ENCODE measurements around the gene TRIM38.

TRIM38 gene

DNA sequence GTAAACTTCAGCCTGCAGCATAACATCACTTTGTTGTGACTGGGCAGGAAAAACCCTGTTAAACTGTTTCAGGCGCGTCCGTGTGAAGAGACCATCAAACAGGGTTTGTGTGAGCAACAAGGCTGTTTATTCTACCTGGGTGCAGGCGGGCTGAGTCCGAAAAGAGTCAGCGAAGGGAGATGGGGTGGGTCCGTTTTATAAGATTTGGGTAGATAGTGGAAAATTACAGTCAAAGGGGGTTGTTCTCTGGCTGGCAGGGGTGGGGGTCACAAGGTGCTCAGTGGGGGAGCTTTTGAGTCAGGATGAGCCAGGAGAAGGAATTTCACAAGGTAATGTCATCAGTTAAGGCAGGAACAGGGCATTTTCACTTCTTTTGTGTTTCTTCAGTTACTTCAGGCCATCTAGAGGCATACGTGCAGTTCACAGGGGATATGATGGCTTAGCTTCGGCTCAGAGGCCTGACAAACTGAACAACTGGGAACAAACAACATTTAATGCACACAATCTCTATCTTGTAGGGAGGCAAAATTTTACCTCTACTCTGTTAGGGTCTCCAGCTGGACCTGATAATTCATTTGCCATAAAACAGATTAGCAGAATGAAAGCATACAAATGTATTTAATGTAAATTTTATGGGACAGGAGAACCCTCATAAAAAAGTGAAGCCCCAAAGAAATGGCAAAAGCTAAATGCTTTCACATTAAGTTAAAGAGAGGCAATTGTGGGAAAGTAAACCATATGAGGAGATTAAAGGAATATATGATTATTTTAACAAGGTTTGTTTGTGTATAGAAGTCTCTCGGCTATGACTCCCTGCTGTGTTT is 66.4 kb downstream of the TRIM38 start:
- H3K4me2 ChIP-seq (ENCODE audit: low read depth, low read length, poor library complexity, severe bottlenecking): peak overlapping the region; percentile 89
- no peaks in the 10 kb centered on the region for H3K9me3 ChIP-seq (ENCODE audit: insufficient read depth, low read depth, low read length)
- peaks cover 27% of the 10 kb centered on the region; the same call in 1 of the 2 replicates for H3F3A ChIP-seq (ENCODE audit: low read depth)
- H3K9me2 ChIP-seq (replicated peaks; ENCODE audit: low read depth, low read length): no peaks in the 10 kb centered on the region
- H2AFZ ChIP-seq (ENCODE audit: low read length): no peak overlapping the region
- TF ChIP-seq, protein P1, sequence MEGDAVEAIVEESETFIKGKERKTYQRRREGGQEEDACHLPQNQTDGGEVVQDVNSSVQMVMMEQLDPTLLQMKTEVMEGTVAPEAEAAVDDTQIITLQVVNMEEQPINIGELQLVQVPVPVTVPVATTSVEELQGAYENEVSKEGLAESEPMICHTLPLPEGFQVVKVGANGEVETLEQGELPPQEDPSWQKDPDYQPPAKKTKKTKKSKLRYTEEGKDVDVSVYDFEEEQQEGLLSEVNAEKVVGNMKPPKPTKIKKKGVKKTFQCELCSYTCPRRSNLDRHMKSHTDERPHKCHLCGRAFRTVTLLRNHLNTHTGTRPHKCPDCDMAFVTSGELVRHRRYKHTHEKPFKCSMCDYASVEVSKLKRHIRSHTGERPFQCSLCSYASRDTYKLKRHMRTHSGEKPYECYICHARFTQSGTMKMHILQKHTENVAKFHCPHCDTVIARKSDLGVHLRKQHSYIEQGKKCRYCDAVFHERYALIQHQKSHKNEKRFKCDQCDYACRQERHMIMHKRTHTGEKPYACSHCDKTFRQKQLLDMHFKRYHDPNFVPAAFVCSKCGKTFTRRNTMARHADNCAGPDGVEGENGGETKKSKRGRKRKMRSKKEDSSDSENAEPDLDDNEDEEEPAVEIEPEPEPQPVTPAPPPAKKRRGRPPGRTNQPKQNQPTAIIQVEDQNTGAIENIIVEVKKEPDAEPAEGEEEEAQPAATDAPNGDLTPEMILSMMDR (conservative IDR thresholded peaks at IDR 0.05; ENCODE audit: low read length): no peak
- TF ChIP-seq EZH2phosphoT487 (IDR thresholded peaks at IDR 0.05; ENCODE audit: borderline replicate concordance): no peak
- no peaks in the 10 kb centered on the region for H3K36me3 ChIP-seq (ENCODE audit: insufficient read depth, low read length)
- no peaks in the 10 kb centered on the region for H3K79me2 ChIP-seq (ENCODE audit: insufficient read depth, low read length)
- peak overlapping the region; percentile 23 for H3K4me3 ChIP-seq (ENCODE audit: low read length, poor library complexity, severe bottlenecking)
- no peaks in the 10 kb centered on the region for H4K20me1 ChIP-seq (ENCODE audit: insufficient read depth, low read length, poor library complexity, severe bottlenecking)
- H3K4me1 ChIP-seq (ENCODE audit: insufficient read depth, low read length, poor library complexity, severe bottlenecking): peaks cover 49% of the 10 kb centered on the region
- H3K9ac ChIP-seq (ENCODE audit: low read depth, low read length, poor library complexity, severe bottlenecking): peak overlapping the region; percentile 95
- H3K27me3 ChIP-seq (ENCODE audit: insufficient read depth, low read length, poor library complexity, severe bottlenecking): no peaks in the 10 kb centered on the region

DNA sequence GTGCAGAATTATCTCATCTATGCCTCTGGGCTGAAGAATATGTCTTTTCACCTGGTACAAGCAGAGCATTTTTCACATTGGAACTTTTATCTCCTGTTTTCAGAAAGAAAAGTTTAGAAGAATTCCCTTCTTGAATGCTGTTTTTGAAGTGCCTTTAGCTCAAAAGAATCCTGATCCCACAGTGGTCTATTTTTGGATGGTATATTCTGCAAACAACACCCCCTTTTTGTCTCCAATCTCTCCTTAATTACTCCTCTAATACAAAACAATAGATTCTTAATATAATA is 66.9 kb downstream of the TRIM38 start:
- Histone ChIP-seq H3K27me3 (ENCODE audit: insufficient read depth, low read length, poor library complexity, severe bottlenecking) (no peaks in the 10 kb centered on the region), H3K9me2 (replicated peaks; ENCODE audit: low read depth, low read length) (no peaks in the 10 kb centered on the region), H3K9ac (ENCODE audit: low read depth, low read length, poor library complexity, severe bottlenecking) (peak overlapping the region; percentile 95), H3K4me2 (ENCODE audit: low read depth, low read length, poor library complexity, severe bottlenecking) (peak overlapping the region; percentile 73), H3K36me3 (ENCODE audit: insufficient read depth, low read length) (no peaks in the 10 kb centered on the region), H3K4me1 (ENCODE audit: insufficient read depth, low read length, poor library complexity, severe bottlenecking) (peaks cover 53% of the 10 kb centered on the region), H3F3A (ENCODE audit: low read depth) (peaks cover 27% of the 10 kb centered on the region; the same call in 1 of the 2 replicates), H3K9me3 (ENCODE audit: insufficient read depth, low read depth, low read length) (no peaks in the 10 kb centered on the region), H2AFZ (ENCODE audit: low read length) (no peak overlapping the region), H4K20me1 (ENCODE audit: insufficient read depth, low read length, poor library complexity, severe bottlenecking) (no peaks in the 10 kb centered on the region), H3K4me3 (ENCODE audit: low read length, poor library complexity, severe bottlenecking) (peak overlapping the region; percentile 23), H3K79me2 (ENCODE audit: insufficient read depth, low read length) (no peaks in the 10 kb centered on the region)
- TF ChIP-seq, protein P1 (conservative IDR thresholded peaks at IDR 0.05; ENCODE audit: low read length): no peak
- TF ChIP-seq EZH2phosphoT487 (IDR thresholded peaks at IDR 0.05; ENCODE audit: borderline replicate concordance): no peak

DNA sequence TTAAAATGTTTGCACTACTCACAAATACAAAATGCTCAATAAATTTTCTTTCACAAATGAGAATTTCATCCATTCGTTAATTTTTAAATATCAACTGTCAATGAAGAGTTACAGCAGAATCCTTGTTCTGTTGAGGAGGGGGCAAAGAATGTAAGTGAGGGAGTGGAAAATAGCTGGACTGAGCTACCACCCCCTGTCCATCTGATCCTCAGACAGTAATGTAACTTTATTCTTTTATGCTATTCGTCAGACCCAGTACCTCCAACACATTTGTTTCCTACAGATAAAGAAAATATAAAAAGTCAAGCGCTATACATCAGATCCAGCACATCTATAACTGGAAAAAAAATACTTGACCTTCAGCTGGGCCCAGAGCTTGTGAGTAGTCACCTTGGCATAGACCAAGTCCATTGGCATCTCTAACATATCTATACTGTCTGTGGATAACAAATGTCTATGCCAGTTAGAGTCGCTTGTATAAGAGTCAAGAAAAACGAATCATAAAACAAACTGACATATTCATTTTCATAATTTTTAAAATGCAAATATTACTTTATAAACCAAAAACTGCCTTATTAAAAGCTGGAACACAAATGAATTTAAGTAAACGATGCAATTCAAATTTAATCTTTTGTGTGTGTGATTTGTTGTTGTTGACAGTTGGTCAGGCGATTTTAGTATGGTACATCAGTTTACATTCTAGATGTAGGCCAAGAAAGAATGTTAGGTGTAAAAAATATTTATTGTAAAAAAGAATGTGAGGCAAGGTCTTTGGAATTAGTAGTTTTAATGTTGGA is 67.5 kb downstream of the TRIM38 start:
- peak overlapping the region; percentile 73 for H3K4me2 ChIP-seq (ENCODE audit: low read depth, low read length, poor library complexity, severe bottlenecking)
- H3K4me3 ChIP-seq (ENCODE audit: low read length, poor library complexity, severe bottlenecking): peak overlapping the region; percentile 80
- H3F3A ChIP-seq (ENCODE audit: low read depth): peaks cover 27% of the 10 kb centered on the region; the same call in 1 of the 2 replicates
- H3K79me2 ChIP-seq (ENCODE audit: insufficient read depth, low read length): no peaks in the 10 kb centered on the region
- H3K36me3 ChIP-seq (ENCODE audit: insufficient read depth, low read length): no peaks in the 10 kb centered on the region
- H2AFZ ChIP-seq (ENCODE audit: low read length): no peak overlapping the region
- no peaks in the 10 kb centered on the region for H4K20me1 ChIP-seq (ENCODE audit: insufficient read depth, low read length, poor library complexity, severe bottlenecking)
- no peaks in the 10 kb centered on the region for H3K9me3 ChIP-seq (ENCODE audit: insufficient read depth, low read depth, low read length)
- peak overlapping the region; percentile 95 for H3K9ac ChIP-seq (ENCODE audit: low read depth, low read length, poor library complexity, severe bottlenecking)
- no peaks in the 10 kb centered on the region for H3K9me2 ChIP-seq (replicated peaks; ENCODE audit: low read depth, low read length)
- H3K4me1 ChIP-seq (ENCODE audit: insufficient read depth, low read length, poor library complexity, severe bottlenecking): peaks cover 59% of the 10 kb centered on the region
- H3K27me3 ChIP-seq (ENCODE audit: insufficient read depth, low read length, poor library complexity, severe bottlenecking): no peaks in the 10 kb centered on the region
- no peak for TF ChIP-seq EZH2phosphoT487 (IDR thresholded peaks at IDR 0.05; ENCODE audit: borderline replicate concordance)
- TF ChIP-seq, protein P1 (conservative IDR thresholded peaks at IDR 0.05; ENCODE audit: low read length): no peak

All from Loucy (cell line).